Ishikawa (cell line): Measurements from ENCODE around the gene SKI.

Source experiments
- CEBPB ChIP-seq: IDR thresholded peaks from 2 replicates; pipeline ENCODE4 v1.6.1; 2012
- CREB1 ChIP-seq: IDR thresholded peaks from 2 replicates; pipeline ENCODE4 v1.6.1; 2012; ENCODE audit warnings: low read depth
- EGR1 ChIP-seq: IDR thresholded peaks from 2 replicates; pipeline ENCODE4 v1.6.1; 2012
- EP300 ChIP-seq: IDR thresholded peaks from 2 replicates; pipeline ENCODE4 v1.6.1; 2012; ENCODE audit warnings: borderline replicate concordance
- FOXM1 ChIP-seq: IDR thresholded peaks from 2 replicates; pipeline ENCODE4 v1.6.1; 2012; ENCODE audit warnings: low read depth, borderline replicate concordance
- NFIC ChIP-seq: IDR thresholded peaks from 2 replicates; pipeline ENCODE4 v1.6.1; 2012
- RAD21 ChIP-seq: IDR thresholded peaks from 2 replicates; pipeline ENCODE4 v1.6.1; 2012; ENCODE audit warnings: low read depth
- REST ChIP-seq: IDR thresholded peaks from 2 replicates; pipeline ENCODE4 v1.6.1; 2012; ENCODE audit warnings: low read depth, mild to moderate bottlenecking
- TAF1 ChIP-seq: IDR thresholded peaks from 2 replicates; pipeline ENCODE4 v1.6.1; 2012; ENCODE audit warnings: low read depth, mild to moderate bottlenecking
- TCF12 ChIP-seq: IDR thresholded peaks from 2 replicates; pipeline ENCODE4 v1.6.1; 2012; ENCODE audit warnings: low read depth
- TEAD4 ChIP-seq: IDR thresholded peaks from 2 replicates; pipeline ENCODE4 v1.6.1; 2012
- YY1 ChIP-seq: IDR thresholded peaks from 2 replicates; pipeline ENCODE4 v1.6.1; 2012; ENCODE audit warnings: low read depth
- ZBTB7A ChIP-seq: IDR thresholded peaks from 2 replicates; pipeline ENCODE4 v1.6.1; 2012; ENCODE audit warnings: low read depth
- TF ChIP-seq, protein P1 (sequence below): IDR thresholded peaks from 2 replicates; pipeline ENCODE4 v1.6.1; 2012
- TF ChIP-seq, protein P2 (sequence below): IDR thresholded peaks from 2 replicates; pipeline ENCODE4 v1.6.1; 2012

The SKI gene

DNA sequence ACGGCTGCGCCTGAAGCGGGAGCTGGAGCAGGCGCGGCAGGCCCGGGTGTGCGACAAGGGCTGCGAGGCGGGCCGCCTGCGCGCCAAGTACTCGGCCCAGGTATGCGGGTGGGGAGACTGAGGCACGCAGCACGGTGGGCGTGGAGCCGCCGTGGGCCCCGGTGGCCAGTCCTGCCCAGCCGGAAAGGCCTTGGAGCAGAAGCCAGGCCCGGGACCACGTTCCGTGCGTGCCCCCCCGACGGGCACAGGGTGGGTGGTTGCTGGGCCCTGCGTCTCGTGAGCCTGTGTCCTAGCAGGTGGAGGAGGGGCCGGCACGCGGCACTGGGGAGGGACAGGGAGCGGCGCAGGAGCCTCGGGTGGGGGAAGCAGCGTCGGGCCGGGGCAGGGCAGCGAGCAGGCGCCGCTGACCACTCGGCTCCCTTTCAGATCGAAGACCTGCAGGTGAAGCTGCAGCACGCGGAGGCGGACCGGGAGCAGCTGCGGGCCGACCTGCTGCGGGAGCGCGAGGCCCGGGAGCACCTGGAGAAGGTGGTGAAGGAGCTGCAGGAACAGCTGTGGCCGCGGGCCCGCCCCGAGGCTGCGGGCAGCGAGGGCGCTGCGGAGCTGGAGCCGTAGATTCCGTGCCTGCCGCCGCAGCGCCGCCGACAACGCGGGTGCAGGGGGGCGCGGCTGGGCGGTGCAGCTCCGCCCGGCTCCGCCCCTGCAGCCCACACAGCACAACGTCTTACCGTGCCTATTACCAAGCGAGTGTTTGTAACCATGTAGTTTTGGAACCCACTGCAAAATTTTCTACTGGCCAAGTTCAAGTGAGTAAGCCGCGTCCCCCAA is 78.2 kb downstream of the SKI start:
- TF ChIP-seq, protein P1, sequence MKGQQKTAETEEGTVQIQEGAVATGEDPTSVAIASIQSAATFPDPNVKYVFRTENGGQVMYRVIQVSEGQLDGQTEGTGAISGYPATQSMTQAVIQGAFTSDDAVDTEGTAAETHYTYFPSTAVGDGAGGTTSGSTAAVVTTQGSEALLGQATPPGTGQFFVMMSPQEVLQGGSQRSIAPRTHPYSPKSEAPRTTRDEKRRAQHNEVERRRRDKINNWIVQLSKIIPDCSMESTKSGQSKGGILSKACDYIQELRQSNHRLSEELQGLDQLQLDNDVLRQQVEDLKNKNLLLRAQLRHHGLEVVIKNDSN: no peak
- no peak for TF ChIP-seq EGR1
- TF ChIP-seq EP300: no peak
- TF ChIP-seq YY1: no peak
- TF ChIP-seq, protein P2, sequence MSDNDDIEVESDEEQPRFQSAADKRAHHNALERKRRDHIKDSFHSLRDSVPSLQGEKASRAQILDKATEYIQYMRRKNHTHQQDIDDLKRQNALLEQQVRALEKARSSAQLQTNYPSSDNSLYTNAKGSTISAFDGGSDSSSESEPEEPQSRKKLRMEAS: no peak
- TF ChIP-seq RAD21: no peak
- no peak for TF ChIP-seq NFIC
- TF ChIP-seq FOXM1: no peak
- TF ChIP-seq ZBTB7A: no peak
- no peak for TF ChIP-seq TEAD4

- TF ChIP-seq FOXM1 (no peak), YY1 (no peak), REST (no peak), CREB1 (no peak), EGR1 (no peak), CEBPB (no peak), EP300 (no peak), ZBTB7A (no peak), TCF12 (no peak), NFIC (no peak), RAD21 (no peak), TAF1 (no peak), TEAD4 (no peak)
- TF ChIP-seq, protein P1: no peak
- TF ChIP-seq, protein P2: no peak
These were observed 79.0 kb downstream of the SKI start for GRCh38 chr1:2307064-2307605.

DNA sequence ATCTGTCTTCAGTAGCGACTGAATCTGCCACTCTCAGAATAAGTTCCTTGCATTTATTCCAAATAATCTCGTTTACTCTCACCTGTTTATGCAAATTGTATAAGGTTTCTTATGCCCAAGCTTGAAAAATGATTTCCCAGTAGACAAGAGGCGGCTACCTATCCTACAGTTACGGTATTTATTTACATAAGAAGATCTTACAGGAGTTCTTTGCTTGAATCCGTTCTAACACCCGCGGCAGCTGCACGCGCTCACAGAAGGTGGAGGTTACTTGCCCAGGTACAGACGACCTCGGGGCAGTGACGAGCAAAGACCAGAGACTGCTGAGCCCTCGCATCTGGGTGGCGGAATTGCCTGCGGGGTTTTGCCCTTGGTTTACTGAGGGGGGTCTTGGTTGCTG is 79.9 kb downstream of the SKI start:
- no peak for TF ChIP-seq RAD21
- TF ChIP-seq REST: no peak
- TF ChIP-seq, protein P1: no peak
- no peak for TF ChIP-seq TCF12
- no peak for TF ChIP-seq FOXM1
- no peak for TF ChIP-seq ZBTB7A
- TF ChIP-seq, protein P2: no peak
- no peak for TF ChIP-seq EGR1
- TF ChIP-seq CEBPB: no peak
- TF ChIP-seq TEAD4: no peak
- no peak for TF ChIP-seq NFIC
- TF ChIP-seq TAF1: no peak
- TF ChIP-seq EP300: no peak

DNA sequence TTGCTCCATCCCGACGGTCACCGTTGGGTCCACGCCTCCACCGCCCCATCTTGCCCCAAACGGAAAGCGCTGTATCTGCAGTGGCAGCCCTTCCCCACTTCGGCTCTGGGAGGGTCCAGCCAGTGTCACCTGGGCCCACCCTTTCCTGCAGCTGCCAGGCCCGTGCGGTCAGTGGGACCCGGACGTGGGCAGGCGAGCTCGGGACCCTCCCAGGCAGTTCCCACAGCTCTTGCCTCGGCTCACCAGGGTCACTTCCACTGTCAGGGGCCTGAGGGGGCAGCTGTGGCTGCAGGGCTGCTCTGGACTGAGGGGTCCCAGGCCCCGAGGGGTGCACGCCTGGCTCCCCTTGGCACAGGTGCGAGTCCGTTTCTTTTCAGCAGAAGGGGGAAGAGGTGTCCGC is 80.7 kb downstream of the SKI start:
- TF ChIP-seq REST (no peak), TAF1 (no peak), CEBPB (no peak), NFIC (no peak), CREB1 (no peak), RAD21 (no peak), TCF12 (no peak), FOXM1 (no peak), YY1 (no peak), ZBTB7A (no peak), EGR1 (no peak), EP300 (no peak), TEAD4 (no peak)
- TF ChIP-seq, protein P2: no peak
- TF ChIP-seq, protein P1: no peak
